Hepatocyte (in vitro differentiated cells): ENCODE results near the gene CREG2.

Experiments
- EZH2 ChIP-seq: fragments of 200-600 bp; sonication (generic); IDR thresholded peaks from 2 replicates; pipeline ENCODE4 v1.6.1; 2016; ENCODE audit warnings: antibody characterized with exemption, mild to moderate bottlenecking, borderline replicate concordance
- EZH2phosphoT487 ChIP-seq: fragments of 200-600 bp; sonication (generic); IDR thresholded peaks from one replicate; pipeline ENCODE4 v1.6.1; 2018; ENCODE audit warnings: antibody characterized with exemption, mild to moderate bottlenecking, low read depth, moderate library complexity; ENCODE audit not compliant: unreplicated experiment, severe bottlenecking
- TF ChIP-seq, protein P1 (sequence below): fragments of 200-600 bp; sonication (generic); IDR thresholded peaks from 2 replicates; pipeline ENCODE4 v1.5.1; 2016; ENCODE audit warnings: antibody characterized with exemption, mild to moderate bottlenecking; ENCODE audit not compliant: poor library complexity

DNA sequence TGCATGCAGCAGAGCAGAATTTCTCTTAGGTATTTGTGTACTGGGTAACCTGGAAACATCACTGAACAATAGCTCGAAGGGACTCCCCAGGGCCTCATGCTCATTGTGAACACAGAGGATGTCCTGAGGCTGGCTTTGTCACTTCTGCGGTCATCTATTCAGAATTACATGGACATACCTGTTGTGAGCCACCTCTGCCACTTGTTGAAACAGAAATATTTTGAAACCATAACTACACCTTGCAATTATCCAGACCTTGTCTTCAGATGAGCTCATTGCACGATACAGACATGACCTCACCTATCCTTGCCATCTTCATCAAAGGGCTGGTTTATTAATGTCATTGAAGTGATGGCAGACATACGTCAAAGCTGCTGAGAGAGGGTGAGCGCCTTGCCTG, 23.4 kb upstream of the CREG2 start:
- TF ChIP-seq, protein P1, sequence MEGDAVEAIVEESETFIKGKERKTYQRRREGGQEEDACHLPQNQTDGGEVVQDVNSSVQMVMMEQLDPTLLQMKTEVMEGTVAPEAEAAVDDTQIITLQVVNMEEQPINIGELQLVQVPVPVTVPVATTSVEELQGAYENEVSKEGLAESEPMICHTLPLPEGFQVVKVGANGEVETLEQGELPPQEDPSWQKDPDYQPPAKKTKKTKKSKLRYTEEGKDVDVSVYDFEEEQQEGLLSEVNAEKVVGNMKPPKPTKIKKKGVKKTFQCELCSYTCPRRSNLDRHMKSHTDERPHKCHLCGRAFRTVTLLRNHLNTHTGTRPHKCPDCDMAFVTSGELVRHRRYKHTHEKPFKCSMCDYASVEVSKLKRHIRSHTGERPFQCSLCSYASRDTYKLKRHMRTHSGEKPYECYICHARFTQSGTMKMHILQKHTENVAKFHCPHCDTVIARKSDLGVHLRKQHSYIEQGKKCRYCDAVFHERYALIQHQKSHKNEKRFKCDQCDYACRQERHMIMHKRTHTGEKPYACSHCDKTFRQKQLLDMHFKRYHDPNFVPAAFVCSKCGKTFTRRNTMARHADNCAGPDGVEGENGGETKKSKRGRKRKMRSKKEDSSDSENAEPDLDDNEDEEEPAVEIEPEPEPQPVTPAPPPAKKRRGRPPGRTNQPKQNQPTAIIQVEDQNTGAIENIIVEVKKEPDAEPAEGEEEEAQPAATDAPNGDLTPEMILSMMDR, result no peak
- no peak for TF ChIP-seq EZH2
- no peak for TF ChIP-seq EZH2phosphoT487
